ENCODE results near the gene IDI1.

IDI1 gene

DNA sequence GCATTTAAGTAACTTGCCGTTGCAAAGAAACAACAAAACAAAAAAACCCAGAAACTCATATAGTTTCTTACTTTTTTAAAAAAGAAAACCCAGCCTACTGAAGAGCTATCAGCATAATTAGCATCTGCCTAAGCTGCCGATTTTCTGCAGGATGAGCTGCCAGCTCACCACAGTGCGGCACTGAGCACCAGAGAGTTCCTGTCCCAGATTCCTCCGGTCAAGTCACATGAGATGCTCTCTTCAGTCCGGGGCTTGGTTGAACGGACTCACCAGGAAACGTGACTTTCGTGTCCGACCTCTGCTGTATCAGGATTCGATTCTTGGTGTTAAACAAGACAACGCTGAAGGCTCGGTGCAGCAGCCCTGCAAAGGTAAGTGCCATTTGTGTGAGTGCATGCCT lies 26.5 kb downstream of the IDI1 start:
- Histone ChIP-seq H3K27me3 (ENCODE audit: insufficient read depth, poor library complexity, severe bottlenecking) (no peaks in the 10 kb centered on the region), H3K27ac (replicated peaks) (no peak overlapping the region), H3K4me3 (replicated peaks; ENCODE audit: insufficient read depth, low read length) (no peak overlapping the region)
- TF ChIP-seq SPI1 (IDR thresholded peaks at IDR 0.05; ENCODE audit: borderline replicate concordance, low read depth) (no peak), POLR2AphosphoS5 (IDR thresholded peaks at IDR 0.05; ENCODE audit: low read depth) (no peak), REST (IDR thresholded peaks at IDR 0.05; ENCODE audit: insufficient replicate concordance, low read depth) (no peak), GABPA (IDR thresholded peaks at IDR 0.05; ENCODE audit: low read depth) (no peak)
- TF ChIP-seq, protein P1, sequence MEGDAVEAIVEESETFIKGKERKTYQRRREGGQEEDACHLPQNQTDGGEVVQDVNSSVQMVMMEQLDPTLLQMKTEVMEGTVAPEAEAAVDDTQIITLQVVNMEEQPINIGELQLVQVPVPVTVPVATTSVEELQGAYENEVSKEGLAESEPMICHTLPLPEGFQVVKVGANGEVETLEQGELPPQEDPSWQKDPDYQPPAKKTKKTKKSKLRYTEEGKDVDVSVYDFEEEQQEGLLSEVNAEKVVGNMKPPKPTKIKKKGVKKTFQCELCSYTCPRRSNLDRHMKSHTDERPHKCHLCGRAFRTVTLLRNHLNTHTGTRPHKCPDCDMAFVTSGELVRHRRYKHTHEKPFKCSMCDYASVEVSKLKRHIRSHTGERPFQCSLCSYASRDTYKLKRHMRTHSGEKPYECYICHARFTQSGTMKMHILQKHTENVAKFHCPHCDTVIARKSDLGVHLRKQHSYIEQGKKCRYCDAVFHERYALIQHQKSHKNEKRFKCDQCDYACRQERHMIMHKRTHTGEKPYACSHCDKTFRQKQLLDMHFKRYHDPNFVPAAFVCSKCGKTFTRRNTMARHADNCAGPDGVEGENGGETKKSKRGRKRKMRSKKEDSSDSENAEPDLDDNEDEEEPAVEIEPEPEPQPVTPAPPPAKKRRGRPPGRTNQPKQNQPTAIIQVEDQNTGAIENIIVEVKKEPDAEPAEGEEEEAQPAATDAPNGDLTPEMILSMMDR (IDR thresholded peaks at IDR 0.05; ENCODE audit: insufficient read depth, low read length): no peak
- no peak for DNase-seq (ENCODE audit: low read depth in 1 of 2, low spot score in 1 of 2)

DNA sequence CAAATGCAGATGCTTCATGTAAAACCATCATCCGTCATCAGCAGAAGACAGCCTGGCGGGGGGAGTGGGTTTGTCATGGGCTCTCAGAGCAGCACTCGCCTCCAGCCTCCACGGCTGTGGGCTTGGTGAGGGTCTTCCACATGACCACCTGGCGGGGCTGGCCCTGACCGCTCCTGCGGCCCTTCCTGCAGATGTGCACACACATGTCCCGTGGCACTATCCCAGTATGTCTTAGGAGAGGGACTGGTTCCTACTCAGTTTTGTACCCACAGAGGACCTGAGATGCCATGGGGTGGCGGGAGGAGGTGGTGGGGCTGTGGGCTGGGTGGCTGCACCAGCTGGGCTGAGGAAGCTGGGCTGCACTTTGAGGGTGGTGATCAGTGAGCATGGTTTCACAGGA lies 28.0 kb downstream of the IDI1 start:
- no peaks in the 10 kb centered on the region for H3K27me3 ChIP-seq (ENCODE audit: insufficient read depth, poor library complexity, severe bottlenecking)
- no peak overlapping the region for H3K27ac ChIP-seq (replicated peaks)
- no peak for DNase-seq (ENCODE audit: low read depth in 1 of 2, low spot score in 1 of 2)
- no peak overlapping the region for H3K4me3 ChIP-seq (replicated peaks; ENCODE audit: insufficient read depth, low read length)
- TF ChIP-seq GABPA (IDR thresholded peaks at IDR 0.05; ENCODE audit: low read depth) (no peak), SPI1 (IDR thresholded peaks at IDR 0.05; ENCODE audit: borderline replicate concordance, low read depth) (no peak), REST (IDR thresholded peaks at IDR 0.05; ENCODE audit: insufficient replicate concordance, low read depth) (no peak), POLR2AphosphoS5 (IDR thresholded peaks at IDR 0.05; ENCODE audit: low read depth) (no peak)
- TF ChIP-seq, protein P1 (IDR thresholded peaks at IDR 0.05; ENCODE audit: insufficient read depth, low read length): no peak

DNA sequence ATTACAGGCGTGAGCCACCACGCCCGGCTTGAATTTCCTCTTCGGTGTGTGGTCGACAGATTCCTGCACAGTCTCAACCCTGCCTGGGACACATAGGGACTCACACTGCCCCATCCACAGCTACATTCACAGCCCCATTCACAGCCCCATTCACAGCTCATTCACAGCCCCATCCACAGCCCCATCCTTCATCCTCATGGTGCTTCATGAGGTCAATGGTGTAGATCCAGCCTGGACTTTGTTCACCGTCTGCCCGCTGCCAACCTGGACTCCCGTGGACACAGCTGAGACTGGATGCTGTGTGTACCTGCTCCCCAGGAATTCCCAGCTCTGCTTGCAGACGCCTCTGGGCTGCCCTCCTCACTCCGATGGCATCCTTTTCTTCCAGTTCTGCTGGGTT lies 28.5 kb downstream of the IDI1 start:
- H3K4me3 ChIP-seq (replicated peaks; ENCODE audit: insufficient read depth, low read length): no peak overlapping the region
- no peaks in the 10 kb centered on the region for H3K27me3 ChIP-seq (ENCODE audit: insufficient read depth, poor library complexity, severe bottlenecking)
- DNase-seq (ENCODE audit: low read depth in 1 of 2, low spot score in 1 of 2): no peak
- TF ChIP-seq GABPA (IDR thresholded peaks at IDR 0.05; ENCODE audit: low read depth) (no peak), POLR2AphosphoS5 (IDR thresholded peaks at IDR 0.05; ENCODE audit: low read depth) (no peak)
- no peak overlapping the region for H3K27ac ChIP-seq (replicated peaks)

GRCh38 chr10:1019362-1019761 lies 29.6 kb downstream of the IDI1 start:
- TF ChIP-seq, protein P1 (IDR thresholded peaks at IDR 0.05; ENCODE audit: insufficient read depth, low read length): no peak
- TF ChIP-seq POLR2AphosphoS5 (IDR thresholded peaks at IDR 0.05; ENCODE audit: low read depth) (no peak), GABPA (IDR thresholded peaks at IDR 0.05; ENCODE audit: low read depth) (no peak)
- DNase-seq (ENCODE audit: low read depth in 1 of 2, low spot score in 1 of 2): no peak
- Histone ChIP-seq H3K4me3 (replicated peaks; ENCODE audit: insufficient read depth, low read length) (no peak overlapping the region), H3K27ac (replicated peaks) (no peak overlapping the region), H3K27me3 (ENCODE audit: insufficient read depth, poor library complexity, severe bottlenecking) (no peaks in the 10 kb centered on the region)

Measured in HL-60 (cell line).